8988T (cell line): ENCODE results near the gene BICRAL.
"Not testable (repeated sequence)": the region's sequence is repeated elsewhere in the genome, so short reads cannot be mapped to it uniquely, and the experiment has no call there.

Experiments used
- DNase-seq: peaks from one replicate; pipeline ENCODE4 v3.0.0; 2011

Gene BICRAL

DNA sequence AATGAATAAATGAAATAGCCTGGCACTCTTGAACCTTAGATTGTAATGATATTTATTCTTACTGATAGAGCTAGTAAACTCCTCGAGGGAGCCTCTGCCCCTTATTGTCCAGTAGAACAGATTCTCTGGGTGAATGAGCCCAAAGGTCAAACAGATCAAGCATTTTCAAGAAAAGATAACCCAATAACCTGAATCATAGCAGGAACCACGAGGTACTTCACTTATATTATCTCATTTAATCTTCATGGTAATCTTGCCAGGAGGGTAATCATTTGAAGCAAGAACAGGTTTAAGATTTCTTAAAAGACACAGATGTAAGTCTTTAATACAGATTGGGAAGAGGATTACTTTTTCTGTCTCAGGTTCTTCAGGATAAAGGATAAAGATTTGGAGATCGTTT is 18.9 kb upstream of the BICRAL start:
- no peak for DNase-seq

DNA sequence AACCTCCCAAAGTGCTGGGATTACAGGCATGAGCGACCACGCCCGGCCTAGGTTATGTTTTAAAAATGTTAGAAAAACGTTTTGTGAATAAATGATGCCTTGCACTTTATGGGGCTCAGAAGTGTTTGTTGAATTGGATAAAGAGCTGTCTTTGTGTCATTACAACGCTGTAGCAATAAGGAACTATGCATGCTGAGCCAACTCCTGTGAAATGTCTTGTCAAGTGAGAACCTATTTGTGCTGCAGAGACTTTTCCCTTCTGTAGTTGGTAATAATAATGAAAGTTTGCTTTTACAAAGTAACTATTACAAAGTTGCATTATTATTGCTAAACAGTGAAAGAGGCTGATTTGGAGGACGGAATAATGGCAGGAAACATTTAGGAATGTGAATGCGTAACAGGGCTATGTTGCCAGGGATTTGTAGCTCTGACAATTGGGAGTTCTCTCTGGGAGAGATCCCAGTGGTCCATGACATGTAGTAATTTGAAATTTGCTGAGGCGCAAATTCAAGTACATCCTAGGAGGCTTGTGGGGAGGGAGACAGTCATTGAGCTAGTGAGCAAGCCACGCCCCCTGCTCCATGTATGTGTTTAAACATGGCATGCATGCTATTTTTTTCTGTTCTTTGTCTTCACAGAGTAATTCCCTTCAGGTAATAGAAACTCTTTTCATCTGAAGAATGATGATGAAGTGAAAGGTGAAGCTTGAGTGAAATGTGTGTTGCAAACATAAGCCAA is 16.8 kb upstream of the BICRAL start:
- DNase-seq: no peak

- DNase-seq: no peak
Measured at GRCh38 chr6:42766163-42766670, 15.6 kb upstream of the BICRAL start.

GRCh38 chr6:42769051-42769450 is 12.8 kb upstream of the BICRAL start:
- no peak for DNase-seq

DNA sequence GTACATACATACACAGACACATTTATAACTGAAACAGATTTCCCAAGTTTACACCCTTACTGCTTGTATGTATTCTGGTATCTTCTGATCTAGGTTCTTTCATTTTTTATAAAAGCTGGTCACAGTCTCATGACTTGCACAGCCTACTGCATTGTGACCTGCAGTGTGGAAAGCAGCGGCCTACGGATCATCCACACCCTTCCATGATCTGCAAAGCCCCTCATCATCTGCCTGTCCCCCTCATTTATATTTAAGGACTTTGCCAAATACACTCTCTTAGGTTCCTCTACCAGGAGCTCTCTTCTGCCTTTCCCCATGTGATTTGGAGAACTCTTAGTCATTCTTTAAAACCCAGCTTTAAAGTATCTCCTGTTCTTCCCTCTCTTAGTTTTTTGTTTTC is 12.0 kb upstream of the BICRAL start:
- DNase-seq: no peak

DNA sequence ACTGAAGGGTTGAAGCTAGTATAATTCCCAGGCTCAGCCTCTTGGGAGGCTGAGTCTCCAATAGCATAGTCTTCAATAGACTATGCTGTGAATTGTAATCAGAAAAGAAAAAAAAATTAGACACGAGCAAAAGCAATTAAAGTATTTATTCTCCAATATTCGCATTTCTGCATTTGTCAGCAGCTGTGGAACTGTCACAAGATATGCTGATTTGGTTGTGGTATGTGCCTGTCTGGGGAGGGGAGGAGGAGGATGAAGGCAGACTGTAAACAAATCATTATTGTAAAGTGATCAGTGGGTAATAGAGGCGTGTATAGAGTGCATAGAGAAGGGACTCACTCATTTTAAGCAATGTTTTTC is 10.1 kb upstream of the BICRAL start:
- DNase-seq: no peak

DNA sequence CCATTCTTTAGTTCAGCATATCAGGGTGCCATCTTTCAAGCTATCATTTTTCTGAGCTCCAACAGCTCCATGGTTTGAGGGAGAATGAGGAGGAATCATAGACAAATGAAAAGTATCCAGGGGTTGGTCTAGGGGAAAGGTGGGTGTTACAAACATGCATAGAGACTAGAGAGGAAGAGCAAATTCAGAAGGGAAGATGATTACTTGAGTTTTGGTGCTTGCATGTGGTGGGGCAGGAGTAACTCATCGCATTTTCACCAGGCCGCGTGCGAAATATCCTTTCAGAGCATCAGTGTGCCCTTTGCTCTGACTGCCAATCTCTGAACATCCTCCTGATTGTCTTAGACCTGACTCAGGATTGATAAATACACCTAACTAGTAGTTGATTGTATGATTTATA is 7.7 kb upstream of the BICRAL start:
- no peak for DNase-seq

GRCh38 chr6:42774821-42775487 is 6.9 kb upstream of the BICRAL start:
- DNase-seq: not testable (repeated sequence)

DNA sequence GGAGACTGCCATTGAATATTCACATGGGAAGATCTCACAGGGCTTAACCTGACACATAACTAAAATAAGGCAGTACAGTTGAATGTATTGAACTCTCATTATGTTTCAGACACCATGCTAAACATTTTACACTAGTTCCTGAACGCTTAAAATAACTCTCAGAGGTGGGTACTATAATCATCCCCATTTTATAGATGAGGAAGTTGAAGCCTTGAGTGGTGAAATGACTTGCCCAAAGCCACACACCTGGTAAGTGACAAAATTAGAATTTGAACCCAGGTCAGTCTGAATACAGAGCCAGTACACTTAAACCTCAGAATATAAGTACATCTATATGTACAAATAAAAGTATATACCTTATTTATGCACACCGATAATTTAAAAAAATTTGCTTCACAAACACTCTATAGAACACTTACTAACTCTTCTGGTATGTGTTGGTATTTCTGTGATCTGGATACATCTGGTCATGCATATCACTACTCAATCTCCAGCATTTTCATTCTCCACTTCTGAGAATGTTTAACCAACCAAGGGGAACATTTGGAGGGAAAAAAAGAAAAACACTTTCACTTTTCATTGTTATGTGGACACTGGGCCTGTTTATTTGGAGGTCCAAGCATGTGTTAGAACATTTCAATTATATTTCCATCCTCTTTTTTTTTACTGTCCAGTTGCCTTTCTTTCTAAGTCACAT is 4.6 kb upstream of the BICRAL start:
- DNase-seq: no peak

- DNase-seq: no peak
Measured at GRCh38 chr6:42778122-42778521, 3.7 kb upstream of the BICRAL start.

- DNase-seq: no peak
Measured at GRCh38 chr6:42779521-42779920, 2.3 kb upstream of the BICRAL start.

GRCh38 chr6:42781546-42781795 is 381 bp upstream of the BICRAL start:
- no peak for DNase-seq

GRCh38 chr6:42782689-42783176 is 881 bp downstream of the BICRAL start:
- peak; percentile 72 for DNase-seq

DNA sequence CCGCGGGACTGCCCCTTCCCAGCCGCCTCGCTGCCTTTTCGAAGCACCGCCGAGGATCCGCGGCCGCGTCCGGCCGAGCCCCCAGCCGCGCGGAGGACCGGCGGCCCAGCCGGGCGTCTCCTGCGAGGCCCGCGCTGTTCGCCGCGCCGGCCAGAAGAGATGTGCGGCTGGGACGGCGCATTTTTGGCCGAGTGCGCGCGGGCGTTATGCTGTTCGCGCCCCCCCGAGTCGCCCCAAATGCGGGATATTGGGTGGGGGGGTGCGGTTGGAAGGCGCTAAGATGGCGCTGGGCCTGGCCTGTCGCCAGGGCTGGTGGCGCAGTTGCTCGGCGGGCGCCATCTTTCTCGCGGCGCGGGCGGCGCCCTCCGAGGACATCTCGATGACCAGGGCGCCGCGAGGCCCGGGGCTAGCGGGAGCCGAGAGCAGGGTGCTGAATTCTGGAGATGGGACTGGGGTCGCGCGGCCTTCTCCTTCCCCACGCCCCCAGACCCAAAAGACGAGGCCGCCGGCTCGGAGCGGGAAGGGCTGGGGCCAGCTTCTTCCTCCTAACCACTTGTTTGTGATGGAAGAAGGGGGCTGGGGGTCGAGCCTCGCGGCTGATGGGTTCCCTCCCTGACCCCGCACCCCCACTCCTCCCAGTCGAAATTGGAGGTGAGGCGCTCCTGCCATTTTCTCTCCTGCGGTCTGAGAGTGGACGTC is 1.5 kb downstream of the BICRAL start:
- peak; percentile 62 for DNase-seq

GRCh38 chr6:42783876-42784642 is 2.2 kb downstream of the BICRAL start:
- DNase-seq: no peak

GRCh38 chr6:42784717-42785498 is 3.1 kb downstream of the BICRAL start:
- DNase-seq: no peak

DNA sequence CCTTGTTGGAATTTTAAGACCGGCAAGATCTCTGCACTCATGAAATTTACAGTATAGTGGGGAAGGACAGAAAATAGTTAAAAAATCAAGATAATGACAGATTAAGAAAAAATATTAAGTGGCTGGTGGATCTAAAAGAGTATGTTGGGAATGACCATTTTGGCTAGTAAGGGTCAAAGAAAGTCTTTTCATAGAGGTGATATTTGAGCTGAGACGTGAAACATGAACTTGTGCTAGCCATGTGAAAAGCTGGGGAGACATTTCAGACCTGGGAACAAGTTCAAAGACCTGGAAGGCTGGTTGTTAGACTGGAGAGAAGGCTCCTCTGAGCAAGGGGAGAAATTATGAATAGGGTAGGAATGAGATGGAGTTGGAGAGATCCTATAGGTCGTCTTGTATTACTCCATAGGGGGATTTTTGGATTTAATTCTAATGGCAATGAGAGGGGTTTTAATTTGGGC is 4.7 kb downstream of the BICRAL start:
- DNase-seq: no peak

GRCh38 chr6:42787063-42787472 is 5.2 kb downstream of the BICRAL start:
- DNase-seq: no peak

DNA sequence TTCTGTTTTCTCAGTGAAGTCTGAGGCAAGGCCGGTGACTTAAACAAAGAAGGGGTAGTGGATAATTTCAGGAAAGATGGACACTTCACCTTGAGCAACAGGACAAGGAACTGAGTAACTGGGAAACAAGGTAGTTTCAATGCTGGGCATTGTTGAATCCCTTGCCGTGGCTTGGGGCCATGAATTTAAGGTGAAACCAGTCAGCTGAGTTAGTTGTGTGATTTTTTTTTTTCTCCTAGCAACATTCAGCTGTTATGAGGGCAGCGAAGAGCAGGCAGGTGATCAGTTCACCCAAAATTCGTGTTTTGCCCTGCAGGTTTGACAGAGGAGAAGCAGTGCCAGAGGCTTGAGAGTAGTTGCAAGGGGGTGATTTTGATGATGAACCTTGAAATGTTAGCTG is 6.8 kb downstream of the BICRAL start:
- no peak for DNase-seq

- DNase-seq: no peak
Measured at GRCh38 chr6:42790549-42791181, 8.8 kb downstream of the BICRAL start.

DNA sequence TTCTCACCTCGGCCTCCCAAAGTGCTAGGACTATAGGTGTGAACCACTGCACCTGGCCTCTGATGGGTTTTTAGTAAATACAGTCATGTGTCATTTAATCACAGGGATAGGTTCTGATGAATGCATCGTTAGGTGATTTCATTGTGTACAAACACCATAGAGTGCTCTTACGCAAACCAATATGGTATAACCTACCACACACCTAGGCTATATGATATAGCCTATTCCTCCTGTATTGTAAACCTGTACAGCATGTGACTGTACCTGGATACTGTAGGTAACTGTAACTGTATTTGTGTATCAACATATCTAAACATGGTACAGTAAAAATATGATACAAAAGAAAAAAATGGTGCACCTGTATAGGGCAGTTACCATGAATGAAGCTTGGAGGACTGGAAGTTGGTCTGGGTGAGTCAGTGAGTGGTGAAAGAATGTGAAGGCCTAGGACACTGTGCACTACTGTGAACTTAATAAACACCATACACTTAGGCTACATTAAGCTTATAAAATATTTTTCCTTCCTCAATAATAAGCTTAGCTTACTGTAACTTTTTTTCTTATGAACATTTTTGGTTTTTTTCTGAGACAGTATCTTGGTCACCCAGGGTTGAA is 10.0 kb downstream of the BICRAL start:
- DNase-seq: no peak
